Tibial nerve (tissue), 4 donors: ENCODE measurements around the gene SMTNL2. TPM values are rescaled to one million over a fixed set of nuclear protein-coding genes. Genes with fewer than 3 reads are reported as not detected.

ENCODE experiments used
- DNase-seq, 2 donors: peaks; one replicate each; pipeline ENCODE4 v3.0.0-alpha.2; 2019; ENCODE audit warnings: low spot score in 2 of 2
- H3K27ac ChIP-seq, 4 donors: fragments of 200-600 bp; sonication (generic) in 3 of 4; one replicate each; pipeline ENCODE4 v1.5.1; 2017 to 2019; ENCODE audit warnings: mild to moderate bottlenecking in 1 of 4
- H3K27me3 ChIP-seq, 2 donors: fragments of 200-600 bp; sonication (generic) in 1 of 2; one replicate each; pipeline versions ENCODE4 v1.5.1 to v1.6.0; 2017 to 2019
- H3K36me3 ChIP-seq, 3 donors: fragments of 200-600 bp; sonication (generic); one replicate each; pipeline ENCODE4 v1.5.1; 2018 to 2019
- H3K4me1 ChIP-seq, 4 donors: fragments of 200-600 bp; sonication (generic) in 3 of 4; one replicate each; pipeline ENCODE4 v1.5.1; 2017 to 2019
- H3K4me3 ChIP-seq, 4 donors: fragments of 200-600 bp; sonication (generic) in 3 of 4; one replicate each; pipeline ENCODE4 v1.5.1; 2017 to 2019; ENCODE audit warnings: mild to moderate bottlenecking in 1 of 4, moderate library complexity in 1 of 4
- H3K9me3 ChIP-seq, 4 donors: fragments of 200-600 bp; sonication (generic) in 3 of 4; one replicate each; pipeline ENCODE4 v1.5.1; 2017 to 2019
- CTCF ChIP-seq, 5 experiments: fragments of 200-600 bp in 3 of 5; fragments of 450-650 bp in 2 of 5; sonication (generic) in 3 of 5; IDR thresholded peaks; one replicate each; pipeline ENCODE4 v1.5.1; 2016 to 2019; ENCODE audit warnings: antibody characterized with exemption in 5 of 5, mild to moderate bottlenecking in 3 of 5, moderate library complexity in 2 of 5
- EP300 ChIP-seq, 2 donors: sonication (generic); formaldehyde crosslinking; IDR thresholded peaks; one replicate each; pipeline ENCODE4 v1.6.1; 2017; ENCODE audit warnings: antibody characterized with exemption in 2 of 2, mild to moderate bottlenecking in 1 of 2
- POLR2A ChIP-seq, 2 donors: fragments of 450-650 bp; IDR thresholded peaks; one replicate each; pipeline ENCODE4 v1.6.1; 2017; ENCODE audit warnings: antibody characterized with exemption in 2 of 2, mild to moderate bottlenecking in 2 of 2, moderate library complexity in 2 of 2
- WGBS, 2 donors: methylation state at CpG; one replicate each; pipeline ENCODE4 v1.1.5; 2018; 5-methylcytosine and 5-hydroxymethylcytosine counted together
- total RNA-seq, 4 donors: library from RNA; depleted of rRNA; stranded (reverse); fragments of >200 nt; gene quantifications; one replicate each; pipeline ENCODE4 v1.1.0, GENCODE V29; 2016

SMTNL2 gene
- total RNA-seq, 4 donors from 2014 or later: 1.5 to 8.2 (median 4.4) TPM

GRCh38 chr17:4584917-4585637 is 748 bp downstream of the SMTNL2 start:
- WGBS, 2 donors: 19 to 43% methylated on average over 20 to 56 of the region's 57 CpGs
- H3K36me3 ChIP-seq: no peaks in the 10 kb centered on the region
- no peak for DNase-seq
- peak overlapping the region in 2 of 4 donors; percentile 0 to 51 for H3K4me3 ChIP-seq
- peaks cover 0 to 15% (median 6%) of the 10 kb centered on the region in 4 donors for H3K4me1 ChIP-seq
- no peak for TF ChIP-seq POLR2A (IDR thresholded peaks at IDR 0.05)
- TF ChIP-seq EP300 (IDR thresholded peaks at IDR 0.05): no peak
- no peak for TF ChIP-seq CTCF (IDR thresholded peaks at IDR 0.05)
- no peaks in the 10 kb centered on the region for H3K9me3 ChIP-seq
- no peak overlapping the region for H3K27ac ChIP-seq
- peaks cover 0 to 53% of the 10 kb centered on the region in 2 donors for H3K27me3 ChIP-seq

GRCh38 chr17:4585638-4585994 is 1.3 kb downstream of the SMTNL2 start:
- 69 to 82% methylated on average over 7 of the region's 7 CpGs for WGBS, 2 donors
- Histone ChIP-seq H3K4me1 (peaks cover 0 to 15% (median 6%) of the 10 kb centered on the region in 4 donors), H3K27ac (no peak overlapping the region), H3K9me3 (no peaks in the 10 kb centered on the region), H3K4me3 (peak overlapping the region in 1 of 4 donors; percentile 51), H3K36me3 (no peaks in the 10 kb centered on the region), H3K27me3 (peaks cover 0 to 50% of the 10 kb centered on the region in 2 donors)
- DNase-seq: no peak
- TF ChIP-seq POLR2A (IDR thresholded peaks at IDR 0.05) (no peak), EP300 (IDR thresholded peaks at IDR 0.05) (no peak), CTCF (IDR thresholded peaks at IDR 0.05) (no peak)

GRCh38 chr17:4586043-4586442 is 1.7 kb downstream of the SMTNL2 start:
- TF ChIP-seq EP300 (IDR thresholded peaks at IDR 0.05): no peak
- TF ChIP-seq POLR2A (IDR thresholded peaks at IDR 0.05): no peak
- no peak for TF ChIP-seq CTCF (IDR thresholded peaks at IDR 0.05)
- no peaks in the 10 kb centered on the region for H3K9me3 ChIP-seq
- no peak overlapping the region for H3K27ac ChIP-seq
- peaks cover 0 to 47% of the 10 kb centered on the region in 2 donors for H3K27me3 ChIP-seq
- H3K36me3 ChIP-seq: no peaks in the 10 kb centered on the region
- peak overlapping the region in 1 of 4 donors; percentile 51 for H3K4me3 ChIP-seq
- H3K4me1 ChIP-seq: peaks cover 0 to 15% (median 6%) of the 10 kb centered on the region in 4 donors
- no peak for DNase-seq
- 81 to 85% methylated on average over 9 of the region's 9 CpGs for WGBS, 2 donors

- no peak overlapping the region for H3K4me3 ChIP-seq
- DNase-seq: no peak
- H3K27ac ChIP-seq: peak overlapping the region in 1 of 4 donors; percentile 66
Observed at GRCh38 chr17:4587195-4587594, 2.9 kb downstream of the SMTNL2 start.

More at GRCh38 chr17:4587195-4587594, 2.9 kb downstream of the SMTNL2 start:
- H3K36me3 ChIP-seq: no peaks in the 10 kb centered on the region
- H3K9me3 ChIP-seq: no peaks in the 10 kb centered on the region
- peaks cover 0 to 15% (median 6%) of the 10 kb centered on the region in 4 donors for H3K4me1 ChIP-seq
- WGBS, 2 donors: 80 to 93% methylated on average over 7 of the region's 7 CpGs
- peaks cover 0 to 36% of the 10 kb centered on the region in 2 donors for H3K27me3 ChIP-seq
- TF ChIP-seq EP300 (IDR thresholded peaks at IDR 0.05) (no peak), POLR2A (IDR thresholded peaks at IDR 0.05) (no peak), CTCF (IDR thresholded peaks at IDR 0.05) (no peak)
